GM12801 (cell line): Measurements from ENCODE around the gene WNT1.

Experiments used
- CTCF ChIP-seq: IDR thresholded peaks from one replicate; pipeline ENCODE4 v1.5.1; 2011; ENCODE audit warnings: control low read depth; ENCODE audit not compliant: insufficient read length; ENCODE audit errors: extremely low read depth

The WNT1 gene

GRCh38 chr12:48937170-48937569 lies 41.0 kb upstream of the WNT1 start:
- TF ChIP-seq CTCF = no peak

GRCh38 chr12:48938805-48939204 lies 39.3 kb upstream of the WNT1 start:
- TF ChIP-seq CTCF = no peak

- no peak for TF ChIP-seq CTCF
Measured at GRCh38 chr12:48940181-48940580, 37.9 kb upstream of the WNT1 start.

- no peak for TF ChIP-seq CTCF
Measured at GRCh38 chr12:48943221-48943620, 34.9 kb upstream of the WNT1 start.

- no peak for TF ChIP-seq CTCF
Measured at GRCh38 chr12:48946205-48946604, 31.9 kb upstream of the WNT1 start.

- TF ChIP-seq CTCF = no peak
Measured at GRCh38 chr12:48946943-48947342, 31.2 kb upstream of the WNT1 start.

GRCh38 chr12:48947727-48948126 lies 30.4 kb upstream of the WNT1 start:
- TF ChIP-seq CTCF = no peak

- TF ChIP-seq CTCF = no peak
Measured at GRCh38 chr12:48952691-48953090, 25.4 kb upstream of the WNT1 start.
